Body of pancreas (tissue), 4 donors: ENCODE measurements around the gene ZFHX2. TPM values are rescaled to one million over a fixed set of nuclear protein-coding genes. Genes with fewer than 3 reads are reported as not detected.

Experiments used
- ATAC-seq: fragments of 150-250 bp; one replicate; pipeline ENCODE4 v1.9.1; 2016
- DNase-seq, 4 donors: peaks; one replicate each; pipeline ENCODE4 v3.0.0-alpha.2; 2019
- H3K27ac ChIP-seq, 4 donors: fragments of 200-600 bp; sonication (generic); 1 replicate in 3 of 4; 2 replicates in 1 of 4; pipeline versions ENCODE4 v1.5.1 to v1.6.1; 2016 to 2019; ENCODE audit warnings: mild to moderate bottlenecking in 1 of 4, mixed read lengths in 1 of 4, moderate library complexity in 1 of 4
- H3K27me3 ChIP-seq, 2 donors: fragments of 200-600 bp; sonication (generic); one replicate each; pipeline ENCODE4 v1.6.0; 2016; ENCODE audit warnings: mild to moderate bottlenecking in 1 of 2
- H3K36me3 ChIP-seq, 2 donors: fragments of 200-600 bp; sonication (generic); replicated peaks in 1 of 2; 2 replicates each; pipeline ENCODE4 v1.5.1; 2016; ENCODE audit warnings: low read depth in 2 of 2; ENCODE audit not compliant: insufficient read depth in 1 of 2
- H3K4me1 ChIP-seq: fragments of 200-600 bp; sonication (generic); one replicate; pipeline ENCODE4 v1.6.0; 2016
- H3K4me3 ChIP-seq, 2 donors: fragments of 200-600 bp; sonication (generic); 1 replicate in 1 of 2; 2 replicates in 1 of 2; pipeline ENCODE4 v1.5.1; 2016 to 2019
- H3K9me3 ChIP-seq, 3 donors: fragments of 200-600 bp; sonication (generic); 1 replicate in 2 of 3; 2 replicates in 1 of 3; pipeline ENCODE4 v1.5.1; 2016
- POLR2A ChIP-seq, 3 donors: fragments of 450-650 bp; IDR thresholded peaks; one replicate each; pipeline ENCODE4 v1.6.1; 2016; ENCODE audit warnings: antibody characterized with exemption in 3 of 3, mild to moderate bottlenecking in 2 of 3
- whole genome bisulfite sequencing, 2 donors: methylation state at CpG; one replicate each; pipeline ENCODE4 v1.1.5; 2017; 5-methylcytosine and 5-hydroxymethylcytosine counted together
- intact Hi-C: fragments of 100-400 bp; cut with DNase I; formaldehyde crosslinking; loops from one replicate; pipeline ENCODE4 v1.15.1; 2023
- total RNA-seq, 2 donors: library from RNA; depleted of rRNA; stranded (reverse); fragments of >200 nt; gene quantifications; one replicate each; pipeline ENCODE4 v1.1.0, GENCODE V29; 2016
- TF ChIP-seq, protein P1 (sequence below), 7 experiments: fragments of 450-650 bp in 4 of 7; fragments of 200-600 bp in 3 of 7; sonication (generic) in 3 of 7; IDR thresholded peaks; one replicate each; pipeline ENCODE4 v1.5.1; 2016 to 2019; ENCODE audit warnings: antibody characterized with exemption in 7 of 7

The ZFHX2 gene
- total RNA-seq, 2 donors from 2014 or later = 0.33 to 1.6 TPM

- no peaks in the 10 kb centered on the region for H3K9me3 ChIP-seq
- DNase-seq = no peak
- H3K4me3 ChIP-seq = no peak overlapping the region
- H3K27ac ChIP-seq = no peak overlapping the region
- WGBS, 2 donors = 74 to 76% methylated on average over 6 of the region's 6 CpGs
- no peaks in the 10 kb centered on the region for H3K4me1 ChIP-seq
- ATAC-seq = no peak
- no peaks in the 10 kb centered on the region for H3K36me3 ChIP-seq
- TF ChIP-seq POLR2A (IDR thresholded peaks at IDR 0.05) = no peak
- TF ChIP-seq, protein P1, sequence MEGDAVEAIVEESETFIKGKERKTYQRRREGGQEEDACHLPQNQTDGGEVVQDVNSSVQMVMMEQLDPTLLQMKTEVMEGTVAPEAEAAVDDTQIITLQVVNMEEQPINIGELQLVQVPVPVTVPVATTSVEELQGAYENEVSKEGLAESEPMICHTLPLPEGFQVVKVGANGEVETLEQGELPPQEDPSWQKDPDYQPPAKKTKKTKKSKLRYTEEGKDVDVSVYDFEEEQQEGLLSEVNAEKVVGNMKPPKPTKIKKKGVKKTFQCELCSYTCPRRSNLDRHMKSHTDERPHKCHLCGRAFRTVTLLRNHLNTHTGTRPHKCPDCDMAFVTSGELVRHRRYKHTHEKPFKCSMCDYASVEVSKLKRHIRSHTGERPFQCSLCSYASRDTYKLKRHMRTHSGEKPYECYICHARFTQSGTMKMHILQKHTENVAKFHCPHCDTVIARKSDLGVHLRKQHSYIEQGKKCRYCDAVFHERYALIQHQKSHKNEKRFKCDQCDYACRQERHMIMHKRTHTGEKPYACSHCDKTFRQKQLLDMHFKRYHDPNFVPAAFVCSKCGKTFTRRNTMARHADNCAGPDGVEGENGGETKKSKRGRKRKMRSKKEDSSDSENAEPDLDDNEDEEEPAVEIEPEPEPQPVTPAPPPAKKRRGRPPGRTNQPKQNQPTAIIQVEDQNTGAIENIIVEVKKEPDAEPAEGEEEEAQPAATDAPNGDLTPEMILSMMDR (IDR thresholded peaks at IDR 0.05) = no peak
- no peaks in the 10 kb centered on the region for H3K27me3 ChIP-seq
- intact Hi-C loops = no loop called here
These were observed 33.8 kb downstream of the ZFHX2 start for GRCh38 chr14:23517650-23518326.

DNA sequence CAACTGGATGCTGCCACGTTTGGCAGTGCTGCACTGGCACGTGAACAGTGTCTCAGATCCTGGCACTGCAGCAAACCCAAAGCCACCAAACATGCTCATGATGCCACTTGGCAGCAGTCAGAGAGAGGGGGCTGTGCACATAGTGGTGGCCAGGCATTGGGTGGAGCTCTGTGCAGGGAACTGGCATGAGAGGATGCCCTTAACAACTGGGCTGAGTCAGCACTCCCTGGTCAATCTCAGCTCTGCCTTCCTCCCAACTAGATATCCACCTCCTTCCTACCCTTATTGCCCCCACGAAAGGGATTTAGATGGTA, 37.0 kb downstream of the ZFHX2 start:
- WGBS, 2 donors = 60 to 67% methylated on average over 2 to 3 of the region's 3 CpGs
- ATAC-seq (no peak), DNase-seq (no peak)
- H3K4me1 ChIP-seq = no peaks in the 10 kb centered on the region
- H3K27me3 ChIP-seq = no peaks in the 10 kb centered on the region
- H3K9me3 ChIP-seq = no peaks in the 10 kb centered on the region
- intact Hi-C loops = no loop called here
- H3K36me3 ChIP-seq = no peaks in the 10 kb centered on the region
- TF ChIP-seq, protein P1 (IDR thresholded peaks at IDR 0.05) = no peak
- no peak for TF ChIP-seq POLR2A (IDR thresholded peaks at IDR 0.05)
- no peak overlapping the region for H3K27ac ChIP-seq
- H3K4me3 ChIP-seq = no peak overlapping the region

DNA sequence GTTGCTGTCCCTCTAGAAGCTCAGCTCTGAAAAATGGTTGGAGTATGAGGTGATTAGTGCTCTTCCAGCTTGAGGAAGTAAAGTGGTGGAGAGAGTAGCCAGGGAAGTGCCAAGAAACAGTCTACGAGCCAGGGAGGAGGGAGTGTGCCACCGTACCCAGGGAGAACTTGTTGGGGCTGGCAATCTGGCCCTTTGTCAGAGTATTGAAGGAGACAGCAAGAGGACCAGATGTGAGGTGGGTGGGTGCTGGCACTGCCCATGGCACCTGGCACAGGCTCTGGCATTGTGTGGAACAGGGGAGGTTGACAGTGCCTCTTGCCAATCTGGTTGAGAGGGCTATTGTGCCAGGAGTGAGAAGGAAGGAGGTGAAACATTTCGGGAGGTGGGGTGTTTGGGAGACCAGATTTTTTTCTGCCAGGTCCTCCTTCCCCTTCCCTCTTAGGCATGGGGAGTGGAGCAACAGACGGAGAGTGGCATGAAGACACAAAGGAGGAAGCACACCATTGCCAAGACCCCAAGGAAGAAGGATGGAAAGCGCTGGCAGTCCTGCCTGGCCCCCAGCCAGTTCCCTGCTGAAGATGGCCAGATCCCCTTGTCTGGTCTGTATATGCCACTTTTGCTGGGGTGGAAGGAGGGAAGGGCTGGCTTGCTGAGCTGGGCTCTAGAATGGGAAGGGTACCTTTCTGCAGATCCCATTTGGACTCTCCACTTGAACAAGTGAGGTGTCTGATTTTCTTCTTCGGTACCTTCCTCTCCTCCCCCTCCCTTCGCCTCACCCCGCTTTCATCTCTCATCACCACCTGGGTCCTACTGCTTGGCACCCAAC, 37.5 kb downstream of the ZFHX2 start:
- no peaks in the 10 kb centered on the region for H3K9me3 ChIP-seq
- H3K4me1 ChIP-seq = no peaks in the 10 kb centered on the region
- ATAC-seq (no peak), DNase-seq (no peak)
- WGBS, 2 donors = 84 to 90% methylated on average over 8 of the region's 8 CpGs
- no peaks in the 10 kb centered on the region for H3K36me3 ChIP-seq
- TF ChIP-seq POLR2A (IDR thresholded peaks at IDR 0.05) = no peak
- TF ChIP-seq, protein P1 (IDR thresholded peaks at IDR 0.05) = no peak
- H3K27ac ChIP-seq = no peak overlapping the region
- no peak overlapping the region for H3K4me3 ChIP-seq
- no peaks in the 10 kb centered on the region for H3K27me3 ChIP-seq
- intact Hi-C loops = no loop called here

DNA sequence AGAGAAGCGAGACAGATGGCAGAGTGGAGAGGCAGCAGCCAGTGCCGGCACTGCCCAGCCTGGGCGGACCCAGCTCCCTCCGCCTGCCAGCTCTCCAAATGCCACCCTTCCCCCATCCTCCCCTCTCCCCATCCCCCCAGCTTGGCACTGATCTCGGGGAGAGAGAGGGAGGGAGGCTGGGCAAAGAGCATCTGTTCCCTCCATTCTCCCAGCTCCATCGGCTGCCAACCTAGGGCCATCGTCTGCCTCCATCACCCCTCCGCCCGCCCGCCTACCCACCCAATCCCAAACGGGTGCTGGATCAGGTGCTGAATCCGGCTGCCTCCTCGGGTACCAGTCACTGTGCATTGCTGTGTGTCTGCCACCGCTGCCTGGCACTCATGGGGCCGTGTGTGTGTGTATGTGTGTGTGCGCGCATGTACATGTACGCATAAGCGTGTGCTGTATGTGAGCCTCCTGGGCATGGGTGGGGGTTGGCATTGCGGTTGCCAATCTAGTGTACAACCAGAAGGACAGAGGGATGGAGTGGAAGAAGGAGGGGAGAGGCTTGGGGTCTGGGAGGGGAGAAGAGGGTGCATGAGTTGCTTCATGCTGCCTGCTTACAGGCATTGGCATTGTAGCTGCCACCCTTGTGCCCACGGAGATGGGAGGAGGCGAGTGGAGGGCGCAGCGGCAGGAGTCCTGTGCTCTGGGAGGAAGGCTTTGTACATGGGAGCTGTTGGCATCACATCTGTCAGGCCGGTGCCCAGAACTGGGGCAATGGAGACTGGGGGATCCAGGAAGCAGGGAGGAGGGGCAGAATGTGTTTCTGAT, 38.4 kb downstream of the ZFHX2 start:
- TF ChIP-seq POLR2A (IDR thresholded peaks at IDR 0.05) = no peak
- TF ChIP-seq, protein P1 (IDR thresholded peaks at IDR 0.05) = no peak
- 81 to 86% methylated on average over 20 to 24 of the region's 25 CpGs for WGBS, 2 donors
- peak; percentile 33 for ATAC-seq
- Histone ChIP-seq H3K27me3 (no peaks in the 10 kb centered on the region), H3K36me3 (no peaks in the 10 kb centered on the region), H3K9me3 (no peaks in the 10 kb centered on the region), H3K4me1 (no peaks in the 10 kb centered on the region), H3K4me3 (no peak overlapping the region), H3K27ac (no peak overlapping the region)
- intact Hi-C loops = no loop called here
- no peak for DNase-seq
